Kidney (tissue), 14 donors: ENCODE data around the gene MBD4. TPM values are rescaled to one million over a fixed set of nuclear protein-coding genes. Genes with fewer than 3 reads are reported as not detected.

Source experiments
- DNase-seq, 5 donors: peaks; one replicate each; pipeline ENCODE4 v3.0.0-alpha.2; 2013 to 2020
- FAIRE-seq: peaks from 2 replicates; lab custom pipeline; 2012; peaks lifted over from hg19 to GRCh38; lab: Jason Lieb, UNC
- H3K27ac ChIP-seq, 2 donors: one replicate each; pipeline ENCODE4 v1.7.0; 2013; ENCODE audit warnings: low read depth in 2 of 2, low read length in 2 of 2, inconsistent platforms in 1 of 2
- H3K27me3 ChIP-seq: one replicate; pipeline ENCODE4 v1.7.1; 2013; ENCODE audit warnings: low read length, inconsistent platforms; ENCODE audit not compliant: control insufficient read depth, insufficient read depth
- H3K36me3 ChIP-seq, 3 donors: one replicate each; pipeline versions ENCODE4 v1.7.0 to v1.7.1; 2013; ENCODE audit warnings: low read length in 3 of 3, control low read depth in 1 of 3, inconsistent platforms in 1 of 3; ENCODE audit not compliant: insufficient read depth in 3 of 3, control insufficient read depth in 2 of 3
- H3K4me1 ChIP-seq, 3 donors: one replicate each; pipeline versions ENCODE4 v1.7.0 to v1.7.1; 2013; ENCODE audit warnings: low read length in 3 of 3, inconsistent platforms in 1 of 3, low read depth in 1 of 3; ENCODE audit not compliant: control insufficient read depth in 2 of 3, insufficient read depth in 2 of 3
- H3K4me3 ChIP-seq, 3 donors: one replicate each; pipeline versions ENCODE4 v1.7.0 to v1.8.1; 2013; ENCODE audit warnings: low read length in 3 of 3, control low read depth in 1 of 3, inconsistent platforms in 1 of 3
- H3K9ac ChIP-seq, 3 donors: one replicate each; pipeline versions ENCODE4 v1.7.0 to v1.7.1; 2013; ENCODE audit warnings: low read length in 3 of 3, control low read depth in 1 of 3, inconsistent platforms in 1 of 3
- H3K9me3 ChIP-seq, 3 donors: one replicate each; pipeline versions ENCODE4 v1.7.0 to v1.7.1; 2013; ENCODE audit warnings: low read length in 3 of 3, control low read depth in 1 of 3, inconsistent platforms in 1 of 3; ENCODE audit not compliant: control insufficient read depth in 2 of 3, insufficient read depth in 1 of 3
- intact Hi-C: fragments of 100-400 bp; cut with DNase I; formaldehyde crosslinking; loops from one replicate; pipeline ENCODE4 v1.11.1; 2022
- polyA plus RNA-seq: library from polyadenylated mRNA; stranded (reverse); fragments of 350-450 nt; fragmentation: Illumina TruSeq; extraction: RNeasy Lipid Tissue Mini Kit (QIAGEN cat#74804); gene quantifications from one replicate; pipeline ENCODE4 v1.2.3, GENCODE V29; 2014; ENCODE audit warnings: low read depth, low replicate concordance; ENCODE audit not compliant: insufficient read depth
- total RNA-seq: library from RNA; stranded (reverse); fragmentation: NEBNext Ultra II Directional; extraction: Animal tissue kit (Norgen Biotek cat#: 25700); gene quantifications from one replicate; pipeline ENCODE4 v1.2.1, GENCODE V29; 2021
- TF ChIP-seq, protein P1 (sequence below): IDR thresholded peaks from 3 replicates; pipeline ENCODE4 v1.5.1; 2012; ENCODE audit warnings: mild to moderate bottlenecking, moderate library complexity, borderline replicate concordance; ENCODE audit not compliant: insufficient read depth; ENCODE audit errors: extremely low read depth
- donor health status: control.
- donor health status: control.
- donor health status: control.
- donor health status: control.
- donor health status: control.
- donor health status: DM: yes; HTN: yes; CAD: no.
- donor health status: Normal renal cell carcinoma (clear cell type).

MBD4 gene
- total and polyA plus RNA-seq, 2 donors from 2014 or later: 25.4 to 35.1 TPM

DNA sequence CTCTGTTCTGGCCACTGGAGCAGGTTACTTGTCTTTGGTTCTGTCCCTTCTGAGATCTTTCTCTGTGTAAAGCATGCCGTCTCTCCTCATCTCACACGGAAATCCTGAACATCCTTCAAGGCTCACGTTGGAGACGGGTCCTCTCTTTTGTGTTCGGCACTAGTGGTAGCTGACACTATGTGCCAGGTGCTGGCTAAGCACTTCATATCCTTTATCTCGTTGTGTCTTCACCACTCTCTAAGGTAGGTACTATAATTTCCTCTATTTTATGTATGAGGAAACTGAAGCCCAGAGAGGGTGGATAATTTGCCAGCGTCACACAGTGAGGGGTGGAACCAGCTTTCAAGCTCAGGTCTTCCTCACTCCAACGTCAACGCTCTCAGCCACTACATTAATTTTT lies 1.5 kb upstream of the MBD4 start:
- no peak for FAIRE-seq
- DNase-seq: no peak
- Histone ChIP-seq H3K36me3 (peaks cover 0 to 15% (median 3%) of the 10 kb centered on the region in 3 donors), H3K27ac (peak overlapping the region; percentile 29 to 92), H3K4me1 (peaks cover 3 to 20% (median 18%) of the 10 kb centered on the region in 3 donors), H3K27me3 (no peaks in the 10 kb centered on the region), H3K9me3 (no peaks in the 10 kb centered on the region), H3K4me3 (peak overlapping the region; percentile 95 to 98 (median 97)), H3K9ac (peak overlapping the region; percentile 64 to 92 (median 68))
- TF ChIP-seq, protein P1, sequence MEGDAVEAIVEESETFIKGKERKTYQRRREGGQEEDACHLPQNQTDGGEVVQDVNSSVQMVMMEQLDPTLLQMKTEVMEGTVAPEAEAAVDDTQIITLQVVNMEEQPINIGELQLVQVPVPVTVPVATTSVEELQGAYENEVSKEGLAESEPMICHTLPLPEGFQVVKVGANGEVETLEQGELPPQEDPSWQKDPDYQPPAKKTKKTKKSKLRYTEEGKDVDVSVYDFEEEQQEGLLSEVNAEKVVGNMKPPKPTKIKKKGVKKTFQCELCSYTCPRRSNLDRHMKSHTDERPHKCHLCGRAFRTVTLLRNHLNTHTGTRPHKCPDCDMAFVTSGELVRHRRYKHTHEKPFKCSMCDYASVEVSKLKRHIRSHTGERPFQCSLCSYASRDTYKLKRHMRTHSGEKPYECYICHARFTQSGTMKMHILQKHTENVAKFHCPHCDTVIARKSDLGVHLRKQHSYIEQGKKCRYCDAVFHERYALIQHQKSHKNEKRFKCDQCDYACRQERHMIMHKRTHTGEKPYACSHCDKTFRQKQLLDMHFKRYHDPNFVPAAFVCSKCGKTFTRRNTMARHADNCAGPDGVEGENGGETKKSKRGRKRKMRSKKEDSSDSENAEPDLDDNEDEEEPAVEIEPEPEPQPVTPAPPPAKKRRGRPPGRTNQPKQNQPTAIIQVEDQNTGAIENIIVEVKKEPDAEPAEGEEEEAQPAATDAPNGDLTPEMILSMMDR: no peak
- intact Hi-C loops: no loop called here

DNA sequence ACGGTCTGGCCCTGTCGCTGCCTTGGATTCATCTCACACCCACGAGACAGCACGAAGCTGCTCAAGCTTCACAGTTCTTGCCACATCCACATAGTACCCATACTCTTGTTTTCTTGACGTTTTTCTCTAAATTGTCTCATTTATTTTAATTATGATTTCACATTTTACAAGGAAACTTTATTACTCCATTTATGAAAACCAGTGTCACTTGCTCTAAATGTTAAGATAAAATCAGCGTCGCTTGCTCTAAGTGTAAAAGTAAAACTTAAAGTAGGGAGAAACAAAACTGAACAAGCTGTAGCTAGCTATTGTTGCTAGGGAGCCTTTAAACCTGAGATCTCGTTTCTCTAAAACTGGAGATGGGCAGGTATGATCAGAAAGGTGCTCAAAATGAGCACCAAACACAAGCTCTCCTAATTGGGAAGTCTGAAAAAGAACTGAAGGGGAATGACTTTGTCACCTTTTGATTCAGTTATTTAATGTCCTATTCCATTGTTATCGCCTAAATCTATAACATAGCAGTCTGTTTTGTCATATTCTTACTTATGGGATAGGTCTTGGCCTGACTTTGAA lies 956 bp upstream of the MBD4 start:
- Histone ChIP-seq H3K9ac (peak overlapping the region; percentile 64 to 92 (median 68)), H3K4me3 (peak overlapping the region; percentile 95 to 98 (median 97)), H3K4me1 (peaks cover 3 to 23% (median 20%) of the 10 kb centered on the region in 3 donors), H3K27ac (peak overlapping the region; percentile 83 to 92), H3K9me3 (no peaks in the 10 kb centered on the region), H3K27me3 (no peaks in the 10 kb centered on the region), H3K36me3 (peaks cover 0 to 15% (median 3%) of the 10 kb centered on the region in 3 donors)
- intact Hi-C loops: no loop called here
- TF ChIP-seq, protein P1: no peak
- no peak for DNase-seq
- no peak for FAIRE-seq

GRCh38 chr3:129439226-129439816 lies 427 bp downstream of the MBD4 start:
- peak overlapping the region; percentile 63 to 92 (median 76) for H3K9ac ChIP-seq
- peak overlapping the region; percentile 95 to 98 (median 96) for H3K4me3 ChIP-seq
- H3K36me3 ChIP-seq: peaks cover 0 to 20% (median 3%) of the 10 kb centered on the region in 3 donors
- H3K9me3 ChIP-seq: no peaks in the 10 kb centered on the region
- intact Hi-C loops: no loop called here
- H3K27ac ChIP-seq: peak overlapping the region; percentile 78 to 84
- peaks cover 3 to 32% (median 23%) of the 10 kb centered on the region in 3 donors for H3K4me1 ChIP-seq
- FAIRE-seq: no peak
- H3K27me3 ChIP-seq: no peaks in the 10 kb centered on the region
- TF ChIP-seq, protein P1: no peak
- peak in 2 of 5 donors; percentile 54 to 84 for DNase-seq
